ENCODE data around the gene CRYBG1.

Gene CRYBG1

GRCh38 chr6:106450653-106451052 lies 90.1 kb downstream of the CRYBG1 start:
- TF ChIP-seq CTCF (conservative IDR thresholded peaks at IDR 0.05; ENCODE audit: low read length), result no peak
- no peak for TF ChIP-seq EZH2phosphoT487 (IDR thresholded peaks at IDR 0.05; ENCODE audit: borderline replicate concordance)
- no peak overlapping the region for H3K4me3 ChIP-seq (ENCODE audit: low read length, poor library complexity, severe bottlenecking)
- H3K4me1 ChIP-seq (ENCODE audit: insufficient read depth, low read length, poor library complexity, severe bottlenecking), result peaks cover 4% of the 10 kb centered on the region
- H3K36me3 ChIP-seq (ENCODE audit: insufficient read depth, low read length), result no peaks in the 10 kb centered on the region
- H3K4me2 ChIP-seq (ENCODE audit: low read depth, low read length, poor library complexity, severe bottlenecking), result no peak overlapping the region
- no peaks in the 10 kb centered on the region for H3K27me3 ChIP-seq (ENCODE audit: insufficient read depth, low read length, poor library complexity, severe bottlenecking)
- H3F3A ChIP-seq (ENCODE audit: low read depth), result no peaks in the 10 kb centered on the region
- H3K9me2 ChIP-seq (replicated peaks; ENCODE audit: low read depth, low read length), result no peaks in the 10 kb centered on the region
- no peak overlapping the region for H3K9ac ChIP-seq (ENCODE audit: low read depth, low read length, poor library complexity, severe bottlenecking)
- H2AFZ ChIP-seq (ENCODE audit: low read length), result peak overlapping the region; percentile 9; the same call in 1 of the 2 replicates
- H3K79me2 ChIP-seq (ENCODE audit: insufficient read depth, low read length), result no peaks in the 10 kb centered on the region
- no peaks in the 10 kb centered on the region for H3K9me3 ChIP-seq (ENCODE audit: insufficient read depth, low read depth, low read length)
- no peaks in the 10 kb centered on the region for H4K20me1 ChIP-seq (ENCODE audit: insufficient read depth, low read length, poor library complexity, severe bottlenecking)

- no peaks in the 10 kb centered on the region for H3K27me3 ChIP-seq (ENCODE audit: insufficient read depth, low read length, poor library complexity, severe bottlenecking)
- no peaks in the 10 kb centered on the region for H3F3A ChIP-seq (ENCODE audit: low read depth)
- H3K79me2 ChIP-seq (ENCODE audit: insufficient read depth, low read length), result no peaks in the 10 kb centered on the region
- H3K36me3 ChIP-seq (ENCODE audit: insufficient read depth, low read length), result no peaks in the 10 kb centered on the region
- no peak overlapping the region for H2AFZ ChIP-seq (ENCODE audit: low read length)
- no peaks in the 10 kb centered on the region for H3K9me2 ChIP-seq (replicated peaks; ENCODE audit: low read depth, low read length)
- H3K9me3 ChIP-seq (ENCODE audit: insufficient read depth, low read depth, low read length), result no peaks in the 10 kb centered on the region
- no peak overlapping the region for H3K9ac ChIP-seq (ENCODE audit: low read depth, low read length, poor library complexity, severe bottlenecking)
- H3K4me1 ChIP-seq (ENCODE audit: insufficient read depth, low read length, poor library complexity, severe bottlenecking), result peaks cover 4% of the 10 kb centered on the region
- H3K4me2 ChIP-seq (ENCODE audit: low read depth, low read length, poor library complexity, severe bottlenecking), result no peak overlapping the region
- no peak for TF ChIP-seq CTCF (conservative IDR thresholded peaks at IDR 0.05; ENCODE audit: low read length)
- TF ChIP-seq EZH2phosphoT487 (IDR thresholded peaks at IDR 0.05; ENCODE audit: borderline replicate concordance), result no peak
- H4K20me1 ChIP-seq (ENCODE audit: insufficient read depth, low read length, poor library complexity, severe bottlenecking), result no peaks in the 10 kb centered on the region
- no peak overlapping the region for H3K4me3 ChIP-seq (ENCODE audit: low read length, poor library complexity, severe bottlenecking)
Measured at GRCh38 chr6:106451439-106451838, 90.9 kb downstream of the CRYBG1 start.

- Histone ChIP-seq H3K27me3 (ENCODE audit: insufficient read depth, low read length, poor library complexity, severe bottlenecking) (no peaks in the 10 kb centered on the region), H3K79me2 (ENCODE audit: insufficient read depth, low read length) (no peaks in the 10 kb centered on the region), H3K9me2 (replicated peaks; ENCODE audit: low read depth, low read length) (no peaks in the 10 kb centered on the region), H3K9ac (ENCODE audit: low read depth, low read length, poor library complexity, severe bottlenecking) (no peak overlapping the region), H2AFZ (ENCODE audit: low read length) (no peak overlapping the region), H4K20me1 (ENCODE audit: insufficient read depth, low read length, poor library complexity, severe bottlenecking) (no peaks in the 10 kb centered on the region), H3K4me1 (ENCODE audit: insufficient read depth, low read length, poor library complexity, severe bottlenecking) (peaks cover 3% of the 10 kb centered on the region), H3K36me3 (ENCODE audit: insufficient read depth, low read length) (no peaks in the 10 kb centered on the region), H3K9me3 (ENCODE audit: insufficient read depth, low read depth, low read length) (no peaks in the 10 kb centered on the region), H3F3A (ENCODE audit: low read depth) (no peaks in the 10 kb centered on the region), H3K4me2 (ENCODE audit: low read depth, low read length, poor library complexity, severe bottlenecking) (no peak overlapping the region), H3K4me3 (ENCODE audit: low read length, poor library complexity, severe bottlenecking) (no peak overlapping the region)
- TF ChIP-seq EZH2phosphoT487 (IDR thresholded peaks at IDR 0.05; ENCODE audit: borderline replicate concordance) (no peak), CTCF (conservative IDR thresholded peaks at IDR 0.05; ENCODE audit: low read length) (no peak)
Measured at GRCh38 chr6:106452628-106453027, 92.1 kb downstream of the CRYBG1 start.

All from Loucy (cell line).